Endothelial cell of umbilical vein (primary cell): ENCODE data around the gene SORCS3. TPM values are rescaled to one million over a fixed set of nuclear protein-coding genes. Genes with fewer than 3 reads are reported as not detected.

ENCODE experiments used
- BruUV-seq: library from RNA; stranded (reverse); fragments of 400-500 nt; replicated peaks from 2 replicates; lab custom pipeline; 2021; lab: Mats Ljungman, UMichigan
- CTCF ChIA-PET: fragments of 300-600, 350-600 bp; sonication (Branson Sonifier 250); formaldehyde crosslinking; loops from one replicate; lab custom pipeline; 2021; ENCODE audit warnings: antibody characterized with exemption, inconsistent platforms; lab: Charles Lee
- POLR2A ChIA-PET: fragments of 300-600, 350-600 bp; sonication (Branson Sonifier 250); formaldehyde crosslinking; loops from one replicate; lab custom pipeline; 2021; ENCODE audit warnings: antibody characterized with exemption, inconsistent platforms; lab: Charles Lee
- DNase-seq: peaks from one replicate; pipeline ENCODE4 v3.0.0-alpha.2; 2011; ENCODE audit warnings: low read depth, low spot score
- FAIRE-seq: peaks from 2 replicates; lab custom pipeline; 2011; peaks lifted over from hg19 to GRCh38; lab: Jason Lieb, UNC
- H2AFZ ChIP-seq: 2 replicates; pipeline ENCODE4 v1.6.0; 2012; ENCODE audit warnings: low read depth, low read length, control low read depth, inconsistent platforms
- H3K27ac ChIP-seq: 2 replicates; pipeline ENCODE4 v1.5.1; 2011; ENCODE audit warnings: low read depth, mild to moderate bottlenecking, control low read depth, low read length, moderate library complexity; ENCODE audit not compliant: insufficient read depth
- H3K27me3 ChIP-seq, 2 experiments: 2 replicates each; pipeline versions ENCODE4 v1.6.0 to v1.6.1; 2011; ENCODE audit warnings: low read length in 2 of 2, mixed read lengths in 1 of 2; ENCODE audit not compliant: control insufficient read depth in 2 of 2, insufficient read depth in 2 of 2
- H3K36me3 ChIP-seq, 2 experiments: 2 replicates in 1 of 2; 3 replicates in 1 of 2; pipeline ENCODE4 v1.5.1; 2011; ENCODE audit warnings: low read length in 2 of 2, mild to moderate bottlenecking in 1 of 2, moderate library complexity in 1 of 2; ENCODE audit not compliant: control insufficient read depth in 2 of 2, insufficient read depth in 2 of 2; ENCODE audit errors: extremely low read depth in 1 of 2
- H3K4me1 ChIP-seq: 3 replicates; pipeline ENCODE4 v1.5.1; 2011; ENCODE audit warnings: mild to moderate bottlenecking, low read length; ENCODE audit not compliant: control insufficient read depth, insufficient read depth; ENCODE audit errors: extremely low read depth
- H3K4me2 ChIP-seq: 2 replicates; pipeline ENCODE4 v1.6.1; 2011; ENCODE audit warnings: low read length, control low read depth, mixed read lengths; ENCODE audit not compliant: insufficient read depth
- H3K4me3 ChIP-seq, 3 experiments: fragments of 200-600 bp in 1 of 3; sonication (generic), shearing (Covaris generic) in 1 of 3; replicated peaks in 1 of 3; 2 replicates each; pipeline ENCODE4 v1.5.1; 2011 to 2016; ENCODE audit warnings: control low read depth in 3 of 3, low read length in 3 of 3, mild to moderate bottlenecking in 2 of 3, inconsistent platforms in 1 of 3, low read depth in 1 of 3, moderate library complexity in 1 of 3; ENCODE audit not compliant: insufficient read depth in 1 of 3
- H3K79me2 ChIP-seq: 2 replicates; pipeline ENCODE4 v1.6.0; 2012; ENCODE audit warnings: low read length, inconsistent platforms; ENCODE audit not compliant: control insufficient read depth, insufficient read depth
- H3K9ac ChIP-seq: replicated peaks from 2 replicates; pipeline ENCODE3; 2011; ENCODE audit warnings: low read length, control low read depth; ENCODE audit not compliant: insufficient read depth; ENCODE audit errors: extremely low read depth
- H3K9me1 ChIP-seq: replicated peaks from 3 replicates; pipeline ENCODE4 v1.6.0; 2011; ENCODE audit warnings: mild to moderate bottlenecking, low read length; ENCODE audit not compliant: control insufficient read depth, insufficient read depth; ENCODE audit errors: extremely low read depth
- H3K9me3 ChIP-seq: replicated peaks from 2 replicates; pipeline ENCODE4 v1.5.1; 2012; ENCODE audit warnings: low read length, inconsistent platforms; ENCODE audit not compliant: control insufficient read depth, insufficient read depth
- H4K20me1 ChIP-seq: replicated peaks from 2 replicates; pipeline ENCODE3; 2011; ENCODE audit warnings: mild to moderate bottlenecking, low read length; ENCODE audit not compliant: control insufficient read depth, insufficient read depth; ENCODE audit errors: extremely low read depth
- CTCF ChIP-seq, 2 donors: IDR thresholded peaks; 1 replicate in 1 of 2; 2 replicates in 1 of 2; pipeline ENCODE4 v1.5.1; 2011; ENCODE audit warnings: low read length in 2 of 2, mild to moderate bottlenecking in 2 of 2, moderate library complexity in 2 of 2, control low read depth in 1 of 2, inconsistent platforms in 1 of 2, low read depth in 1 of 2; ENCODE audit not compliant: insufficient read depth in 1 of 2; ENCODE audit errors: extremely low read depth in 1 of 2
- EZH2 ChIP-seq: IDR thresholded peaks from 2 replicates; pipeline ENCODE4 v1.6.1; 2012; ENCODE audit warnings: borderline replicate concordance, low read depth, mild to moderate bottlenecking, moderate library complexity, low read length, inconsistent platforms; ENCODE audit not compliant: severe bottlenecking
- FOS ChIP-seq: IDR thresholded peaks from 2 replicates; pipeline ENCODE4 v1.6.1; 2011; ENCODE audit warnings: mild to moderate bottlenecking, low read length, moderate library complexity, borderline replicate concordance; ENCODE audit not compliant: insufficient read depth
- GATA2 ChIP-seq: IDR thresholded peaks from 2 replicates; pipeline ENCODE4 v1.7.0; 2011; ENCODE audit warnings: low read depth, mild to moderate bottlenecking, moderate library complexity, mixed read lengths, low read length; ENCODE audit not compliant: insufficient read length, insufficient read depth
- JUN ChIP-seq: IDR thresholded peaks from 2 replicates; pipeline ENCODE4 v1.6.1; 2011; ENCODE audit warnings: borderline replicate concordance, low read depth; ENCODE audit not compliant: insufficient read length, insufficient read depth
- MYC ChIP-seq: IDR thresholded peaks from one replicate; pipeline ENCODE4 v1.6.1; 2011; ENCODE audit warnings: mild to moderate bottlenecking, low read depth, low read length
- POLR2A ChIP-seq: IDR thresholded peaks from 2 replicates; pipeline ENCODE4 v1.6.1; 2012; ENCODE audit warnings: low read depth, mild to moderate bottlenecking, control low read depth, low read length
- POLR2AphosphoS5 ChIP-seq: IDR thresholded peaks from 2 replicates; pipeline ENCODE4 v1.6.1; 2012; ENCODE audit warnings: low read depth, mild to moderate bottlenecking, control low read depth, low read length, moderate library complexity; ENCODE audit not compliant: insufficient read depth
- dilution Hi-C: fragments of 300-500 bp; cut with MboI; formaldehyde crosslinking; loops from one replicate; pipeline ENCODE4 v1.15.0; 2019; ENCODE audit warnings: low sequenced_read_pairs; ENCODE audit not compliant: extremely low pct_ligation_motif_present
- intact Hi-C: fragments of 100-400 bp; cut with micrococcal nuclease; formaldehyde crosslinking; loops from one replicate; pipeline ENCODE4 v1.10.0; 2022
- polyA plus RNA-seq, 4 experiments: library from polyadenylated mRNA; depleted of rRNA in 3 of 4; stranded (reverse) in 3 of 4; unstranded in 1 of 4; fragments of >200 nt; gene quantifications; 2 replicates each; pipeline versions ENCODE4 v1.2.1 to v1.2.3, GENCODE V29; 2011 to 2012; ENCODE audit warnings: missing spikeins in 1 of 4
- total RNA-seq: library from RNA; stranded (reverse); gene quantifications from 2 replicates; pipeline ENCODE4 v1.2.3, GENCODE V29; 2021
- TF ChIP-seq, protein P1 (sequence below): IDR thresholded peaks from 2 replicates; pipeline ENCODE4 v1.6.1; 2011; ENCODE audit not compliant: insufficient read depth, insufficient read length

Gene SORCS3
- total and polyA plus RNA-seq, 2 donors (not counting 3 experiments of a cell fraction or from before 2014, with no cell fraction given), result not detected

DNA sequence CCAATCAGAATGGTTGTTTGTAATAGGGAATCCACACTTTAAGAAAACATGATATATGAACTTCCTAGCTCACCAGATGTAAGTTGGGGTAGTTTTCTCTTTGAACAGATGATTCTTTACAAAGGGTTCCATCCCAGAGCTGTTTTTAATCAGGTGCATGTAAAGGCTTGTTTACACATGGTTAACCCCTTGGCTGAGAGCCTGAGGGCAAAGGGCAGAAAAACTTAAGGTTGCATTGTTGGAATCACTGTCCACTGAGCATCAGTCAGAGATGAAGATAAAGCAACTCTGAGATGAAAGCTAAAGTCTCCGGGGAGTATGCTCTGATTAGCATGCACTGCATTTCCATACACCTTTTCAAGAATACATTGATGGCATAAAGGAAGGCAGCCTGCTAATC, 518.2 kb downstream of the SORCS3 start:
- BruUV-seq, result no TSS peak
- Histone ChIP-seq H4K20me1 (no peaks in the 10 kb centered on the region), H3K4me1 (no peaks in the 10 kb centered on the region), H3K36me3 (no peaks in the 10 kb centered on the region), H2AFZ (no peak overlapping the region), H3K9me1 (no peaks in the 10 kb centered on the region), H3K4me2 (no peak overlapping the region), H3K27me3 (no peaks in the 10 kb centered on the region), H3K9ac (no peak overlapping the region), H3K4me3 (no peak overlapping the region), H3K27ac (no peak overlapping the region), H3K9me3 (peaks cover 11% of the 10 kb centered on the region), H3K79me2 (no peaks in the 10 kb centered on the region)
- DNase-seq, result no peak
- dilution Hi-C loops (no loop called here), intact Hi-C loops (no loop called here)
- ChIA-PET POLR2A (no interaction called here), CTCF (no interaction called here)
- TF ChIP-seq, protein P1, sequence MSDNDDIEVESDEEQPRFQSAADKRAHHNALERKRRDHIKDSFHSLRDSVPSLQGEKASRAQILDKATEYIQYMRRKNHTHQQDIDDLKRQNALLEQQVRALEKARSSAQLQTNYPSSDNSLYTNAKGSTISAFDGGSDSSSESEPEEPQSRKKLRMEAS, result no peak
- TF ChIP-seq CTCF (IDR thresholded peaks at IDR 0.05; ENCODE audit: extremely low read depth in 1 of 2, insufficient read depth in 1 of 2, low read depth in 1 of 2, low read length in 2 of 2) (no peak), POLR2AphosphoS5 (no peak), MYC (no peak), GATA2 (no peak), EZH2 (no peak), POLR2A (no peak), FOS (no peak), JUN (no peak)
- no peak for FAIRE-seq
